Measurements from ENCODE around the gene KIT.

The KIT gene

DNA sequence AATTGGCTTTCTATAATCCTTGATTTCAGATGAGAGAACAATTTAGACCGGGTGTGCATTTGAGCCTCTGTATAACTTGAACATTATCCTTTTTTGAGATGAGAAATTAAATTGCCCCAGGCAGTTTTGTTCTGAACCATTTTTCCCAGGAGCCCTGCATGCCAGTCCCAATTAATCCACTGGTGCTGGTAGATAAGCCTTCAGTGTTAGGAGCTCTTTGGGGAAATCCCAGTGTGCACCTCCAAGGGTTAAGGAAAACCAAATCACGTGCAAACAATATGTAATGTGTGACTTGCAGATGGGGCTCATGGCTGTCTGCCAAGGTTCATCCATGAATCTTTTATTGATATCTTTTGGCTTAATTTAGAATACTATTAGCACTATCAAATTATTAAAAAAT lies 43.2 kb downstream of the KIT start:
- DNase-seq (ENCODE audit: low spot score) (no peak), FAIRE-seq (no peak)

DNA sequence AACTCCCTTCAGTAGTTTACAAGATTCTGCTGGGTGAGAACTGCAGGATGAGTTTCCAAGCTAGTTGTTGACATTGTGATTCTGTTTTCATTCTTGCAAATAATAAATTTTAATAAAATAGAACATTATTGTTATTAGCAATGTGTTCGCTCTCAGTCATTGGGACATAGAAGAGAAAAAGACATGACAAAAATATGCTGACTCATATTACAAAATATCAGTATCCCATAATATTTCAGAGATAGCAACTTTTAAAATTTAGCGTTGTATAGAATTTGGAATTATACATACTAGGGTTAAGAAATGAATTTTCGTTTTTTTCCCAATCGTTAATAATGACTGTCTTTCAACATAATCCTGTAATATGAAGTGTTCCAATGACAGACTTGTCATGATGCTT lies 45.4 kb downstream of the KIT start:
- FAIRE-seq (no peak), DNase-seq (ENCODE audit: low spot score) (no peak)

DNA sequence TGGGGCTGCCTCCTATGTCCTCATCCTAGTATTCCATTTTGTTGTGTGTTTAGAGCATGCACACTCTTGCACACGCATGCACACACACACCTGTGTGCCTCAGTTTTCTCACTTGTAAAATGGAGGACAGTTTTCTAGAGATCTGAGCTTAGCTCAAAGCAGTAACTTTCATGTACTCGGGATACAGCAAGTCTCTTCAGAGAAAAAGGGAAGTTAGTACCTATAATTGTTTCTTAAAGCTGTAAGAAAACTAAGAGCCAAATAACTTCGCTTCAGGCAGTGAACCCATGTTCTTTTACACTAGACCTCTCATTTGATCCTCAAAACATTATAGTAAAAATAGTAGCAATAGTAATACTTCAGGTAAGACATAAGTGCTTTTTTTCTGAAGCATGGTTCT lies 49.6 kb downstream of the KIT start:
- FAIRE-seq (no peak), DNase-seq (ENCODE audit: low spot score) (no peak)

DNA sequence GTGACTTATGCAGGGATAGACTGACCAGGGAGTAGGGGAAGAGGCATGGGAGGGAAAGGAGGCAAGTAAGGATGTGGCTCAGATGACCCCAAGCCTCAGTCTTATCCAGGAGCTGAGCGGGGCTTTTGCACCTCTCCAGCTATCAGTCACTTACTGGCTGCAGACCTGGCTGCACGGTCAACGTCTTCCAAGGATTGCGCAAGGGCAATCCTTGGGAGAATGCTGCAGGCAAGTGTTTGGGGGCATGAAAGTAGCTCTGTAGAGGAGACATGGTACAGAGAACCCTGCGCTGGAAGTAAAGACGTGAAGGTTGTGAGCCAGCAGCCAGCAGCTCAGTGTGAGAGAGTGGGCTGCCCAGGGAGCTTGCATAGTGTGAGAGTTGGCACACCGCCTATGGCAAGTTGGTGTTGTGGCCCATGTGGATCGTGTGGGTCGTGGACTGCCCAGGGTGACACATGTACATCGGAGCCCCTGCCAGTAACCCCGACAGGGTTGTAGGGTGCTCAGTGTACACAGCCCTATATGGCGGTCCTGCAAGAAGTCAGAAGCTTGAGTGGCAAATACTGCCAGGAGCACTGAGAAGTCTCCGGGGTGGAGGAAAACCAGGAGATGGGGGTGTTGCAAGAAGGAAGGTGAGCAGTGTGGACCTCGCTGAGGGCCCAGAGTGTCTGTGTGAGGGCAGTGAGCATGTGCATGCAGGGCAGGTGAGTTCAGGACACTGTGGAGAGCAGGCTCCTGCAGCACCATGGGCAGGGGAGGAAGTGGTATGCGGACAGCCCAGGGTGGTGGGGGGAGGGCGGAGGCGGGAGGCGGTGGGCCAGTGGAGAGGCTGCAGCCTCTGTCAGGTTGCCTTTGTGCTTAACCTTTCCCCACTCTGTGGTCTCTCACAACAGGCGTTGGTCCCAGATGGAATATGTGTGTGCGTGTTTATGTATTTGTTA lies 50.9 kb downstream of the KIT start:
- DNase-seq (ENCODE audit: low spot score): no peak
- FAIRE-seq: no peak

DNA sequence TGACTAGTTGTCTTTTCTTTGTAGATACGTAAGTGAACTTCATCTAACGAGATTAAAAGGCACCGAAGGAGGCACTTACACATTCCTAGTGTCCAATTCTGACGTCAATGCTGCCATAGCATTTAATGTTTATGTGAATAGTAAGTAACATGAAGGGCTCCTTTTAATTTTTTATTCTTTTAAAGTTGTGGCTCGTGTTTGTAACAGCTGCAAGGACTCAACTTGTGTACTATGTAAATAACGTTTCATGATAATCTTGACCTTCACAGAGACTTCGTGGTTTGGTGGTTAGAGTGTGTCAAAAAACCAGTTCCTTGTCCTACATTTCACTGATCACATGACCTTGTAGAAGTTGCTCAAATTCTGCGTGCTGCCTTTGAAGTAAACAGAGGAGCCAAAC lies 51.6 kb downstream of the KIT start:
- DNase-seq (ENCODE audit: low spot score) (no peak), FAIRE-seq (no peak)

DNA sequence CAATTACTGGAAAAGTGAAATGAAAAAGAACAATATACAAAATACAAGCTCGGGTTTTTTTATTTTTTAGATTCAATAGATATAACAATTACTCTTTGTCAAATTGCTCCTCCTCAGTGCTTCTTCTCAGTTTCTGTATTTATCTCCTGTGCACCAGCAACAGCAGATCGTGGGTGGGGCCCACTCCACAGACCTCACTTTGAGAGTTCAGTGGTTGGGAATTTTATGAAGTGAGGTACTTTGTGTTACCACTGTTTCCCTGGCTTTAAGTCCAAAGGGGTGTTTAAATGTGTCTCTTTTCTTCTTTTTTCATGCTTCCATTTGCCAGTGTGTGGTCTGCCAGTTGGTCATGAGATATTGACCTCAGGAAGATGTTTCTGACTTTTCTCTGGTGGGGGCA lies 54.4 kb downstream of the KIT start:
- DNase-seq (ENCODE audit: low spot score) (no peak), FAIRE-seq (no peak)

DNA sequence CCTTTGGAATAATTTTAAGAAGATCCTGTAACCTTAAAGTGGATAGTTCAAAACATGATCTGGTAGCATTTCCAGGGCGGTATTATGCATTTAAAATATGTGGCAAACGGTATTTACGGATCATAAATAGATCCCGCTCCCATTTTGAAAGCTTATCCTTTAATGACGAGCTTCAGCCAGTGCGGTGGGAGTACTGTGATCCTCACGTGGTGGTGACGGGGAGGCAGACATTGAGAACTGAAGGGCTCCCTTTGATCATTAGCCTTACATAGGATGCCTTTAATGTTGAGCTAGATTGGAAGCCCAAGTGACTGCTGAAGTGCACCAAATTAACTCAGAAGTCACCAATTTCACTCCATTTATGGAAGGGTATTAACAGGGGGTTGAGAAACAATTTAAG lies 56.9 kb downstream of the KIT start:
- DNase-seq (ENCODE audit: low spot score) (no peak), FAIRE-seq (no peak)

DNA sequence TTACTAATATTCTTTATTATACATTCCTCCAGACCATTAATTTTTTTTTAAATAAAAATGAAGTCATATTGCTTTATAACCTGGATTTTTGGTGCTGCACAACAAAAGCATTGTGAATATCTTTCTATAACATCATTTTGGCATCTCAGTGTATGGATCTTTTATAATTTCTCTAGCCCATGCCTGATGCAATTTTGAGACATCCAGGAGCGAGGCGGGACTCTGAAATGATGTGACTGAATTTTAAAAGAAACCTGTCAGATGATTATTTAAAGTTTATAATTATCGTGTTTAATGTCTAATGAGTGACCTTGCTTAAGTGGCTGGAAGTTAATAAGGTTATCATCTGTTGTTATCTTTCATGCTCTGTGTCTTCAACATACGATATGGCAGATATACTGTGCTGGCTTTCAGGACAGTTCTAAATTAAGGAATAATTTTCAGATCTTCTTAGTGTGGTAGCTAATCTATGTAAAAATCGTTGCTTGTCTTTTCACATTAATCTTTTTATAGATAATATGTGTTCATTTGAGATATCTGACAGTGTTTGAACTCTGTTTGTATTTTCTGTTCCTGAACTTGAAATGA lies 58.8 kb downstream of the KIT start:
- FAIRE-seq (no peak), DNase-seq (ENCODE audit: low spot score) (no peak)

DNA sequence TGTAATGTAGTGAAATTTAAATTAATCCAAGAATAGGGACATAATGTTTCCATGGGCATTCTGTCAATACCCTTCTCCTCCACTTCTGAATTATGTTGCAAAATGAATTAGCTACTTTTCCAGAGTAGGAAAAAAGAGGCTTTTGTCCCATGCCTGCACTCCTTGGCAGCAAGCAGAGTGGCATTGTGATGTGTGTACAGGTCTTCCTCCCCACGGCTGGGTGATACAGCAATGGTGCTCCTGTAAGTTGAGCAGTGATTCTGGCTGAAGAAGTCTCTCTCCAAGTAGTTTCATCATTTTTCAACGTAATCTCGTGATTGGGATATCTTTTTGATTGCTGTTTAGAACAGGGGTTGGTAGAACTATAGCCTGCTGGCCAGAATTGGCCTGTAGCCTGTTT lies 59.9 kb downstream of the KIT start:
- no peak for DNase-seq (ENCODE audit: low spot score)
- FAIRE-seq: no peak

DNA sequence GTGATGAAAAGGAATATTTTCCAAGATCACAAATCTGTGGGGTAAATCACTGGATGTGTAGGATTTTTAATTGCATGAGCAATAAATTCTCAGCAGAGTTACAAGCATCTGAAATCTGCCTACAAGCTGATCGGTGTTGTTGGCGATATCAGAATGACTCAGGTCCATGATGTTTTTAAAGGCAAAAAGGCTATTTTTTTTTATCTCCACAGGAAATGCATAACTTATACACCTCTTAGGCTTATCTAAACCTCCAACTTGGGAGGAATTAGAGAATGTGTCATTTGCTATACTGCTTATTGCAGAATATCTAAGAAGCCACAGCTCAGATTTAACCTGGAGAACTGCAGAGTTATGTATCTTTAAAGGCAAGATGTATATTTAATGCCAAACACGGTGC lies 61.6 kb downstream of the KIT start:
- FAIRE-seq (no peak), DNase-seq (ENCODE audit: low spot score) (no peak)

DNA sequence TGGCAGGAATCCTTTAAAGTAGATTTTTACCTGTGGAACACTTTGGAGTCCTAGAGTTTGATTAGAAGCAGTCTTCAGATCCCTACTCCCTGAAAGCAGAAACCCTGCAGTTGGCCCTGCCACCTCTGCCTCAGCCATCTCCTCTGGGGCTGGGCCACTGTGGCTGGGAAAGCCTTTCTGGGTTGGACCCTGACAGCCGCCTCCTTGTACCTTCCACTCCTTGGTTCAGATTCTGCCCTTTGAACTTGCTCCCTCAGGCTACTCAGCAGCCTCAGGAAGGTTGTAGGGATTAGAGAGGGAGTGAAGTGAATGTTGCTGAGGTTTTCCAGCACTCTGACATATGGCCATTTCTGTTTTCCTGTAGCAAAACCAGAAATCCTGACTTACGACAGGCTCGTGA lies 65.5 kb downstream of the KIT start:
- FAIRE-seq (no peak), DNase-seq (ENCODE audit: low spot score) (no peak)

DNA sequence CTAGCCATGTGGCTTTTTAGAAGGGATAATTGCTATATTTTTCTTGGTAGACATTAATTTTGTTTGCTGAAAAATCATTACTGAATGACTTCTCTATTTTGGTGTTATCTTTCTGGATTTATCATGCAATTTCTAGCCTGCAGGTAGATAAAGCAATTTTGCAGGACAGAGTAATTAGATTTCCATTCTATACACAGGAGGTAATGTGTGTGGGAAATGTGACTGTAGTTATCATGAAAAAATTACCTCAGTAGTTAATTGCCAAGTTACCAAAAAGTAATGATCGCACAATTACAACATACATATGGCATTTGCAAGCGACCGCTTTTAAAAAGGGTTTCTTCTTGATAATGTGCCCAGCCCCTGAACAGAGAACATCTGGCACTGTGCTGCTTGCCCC lies 66.1 kb downstream of the KIT start:
- DNase-seq (ENCODE audit: low spot score): no peak
- FAIRE-seq: no peak

DNA sequence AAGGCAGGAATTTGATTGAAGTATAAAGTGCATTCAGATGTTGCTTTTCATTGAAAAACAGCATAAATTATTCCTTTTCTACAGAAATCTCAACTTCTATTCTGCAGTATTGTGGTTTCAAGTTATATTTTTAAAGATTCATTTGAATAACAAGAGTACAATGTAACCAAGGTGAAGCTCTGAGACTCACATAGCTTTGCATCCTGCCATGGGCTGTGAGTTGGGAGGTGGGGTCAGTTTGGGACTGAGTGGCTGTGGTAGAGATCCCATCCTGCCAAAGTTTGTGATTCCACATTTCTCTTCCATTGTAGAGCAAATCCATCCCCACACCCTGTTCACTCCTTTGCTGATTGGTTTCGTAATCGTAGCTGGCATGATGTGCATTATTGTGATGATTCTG lies 69.2 kb downstream of the KIT start:
- FAIRE-seq (no peak), DNase-seq (ENCODE audit: low spot score) (no peak)

DNA sequence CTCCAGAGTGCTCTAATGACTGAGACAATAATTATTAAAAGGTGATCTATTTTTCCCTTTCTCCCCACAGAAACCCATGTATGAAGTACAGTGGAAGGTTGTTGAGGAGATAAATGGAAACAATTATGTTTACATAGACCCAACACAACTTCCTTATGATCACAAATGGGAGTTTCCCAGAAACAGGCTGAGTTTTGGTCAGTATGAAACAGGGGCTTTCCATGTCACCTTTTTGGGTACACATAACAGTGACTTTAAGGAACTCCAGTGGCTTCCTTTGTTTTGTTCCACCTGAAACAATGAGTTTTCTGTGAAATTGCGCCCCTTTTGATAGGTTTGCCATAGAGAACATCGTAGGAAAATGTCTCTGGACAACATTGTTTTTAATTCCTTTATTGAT lies 69.6 kb downstream of the KIT start:
- FAIRE-seq: no peak
- DNase-seq (ENCODE audit: low spot score): no peak

DNA sequence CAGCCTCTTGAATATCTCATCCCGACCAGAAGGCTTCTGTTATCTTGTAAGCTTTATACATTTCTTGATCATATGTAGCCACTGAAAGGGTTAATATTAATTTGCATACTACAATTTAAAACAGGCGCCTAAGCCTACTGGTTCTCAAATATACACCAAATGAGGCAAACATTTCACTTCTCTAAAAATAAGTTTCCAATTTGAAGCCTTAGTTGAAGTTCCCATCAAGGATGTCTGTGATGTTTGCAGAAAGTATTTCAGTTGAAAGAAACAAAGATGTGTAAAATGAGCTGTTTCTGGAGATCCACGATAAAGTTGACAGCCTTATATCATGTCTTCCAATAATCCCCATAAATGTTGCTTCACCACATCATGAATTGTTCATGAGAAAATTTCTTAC lies 70.6 kb downstream of the KIT start:
- no peak for FAIRE-seq
- DNase-seq (ENCODE audit: low spot score): no peak

DNA sequence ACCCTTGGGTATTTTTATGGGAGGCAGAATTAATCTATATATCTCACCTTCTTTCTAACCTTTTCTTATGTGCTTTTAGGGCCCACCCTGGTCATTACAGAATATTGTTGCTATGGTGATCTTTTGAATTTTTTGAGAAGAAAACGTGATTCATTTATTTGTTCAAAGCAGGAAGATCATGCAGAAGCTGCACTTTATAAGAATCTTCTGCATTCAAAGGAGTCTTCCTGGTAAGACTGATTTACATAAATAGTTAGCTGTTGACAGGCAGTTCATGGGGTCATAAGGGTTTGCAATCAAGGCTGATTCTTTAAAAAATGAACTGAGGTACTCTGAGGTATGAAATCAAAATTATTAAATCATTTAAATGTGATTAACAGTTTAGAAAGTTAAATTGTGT lies 71.5 kb downstream of the KIT start:
- FAIRE-seq: no peak
- no peak for DNase-seq (ENCODE audit: low spot score)

DNA sequence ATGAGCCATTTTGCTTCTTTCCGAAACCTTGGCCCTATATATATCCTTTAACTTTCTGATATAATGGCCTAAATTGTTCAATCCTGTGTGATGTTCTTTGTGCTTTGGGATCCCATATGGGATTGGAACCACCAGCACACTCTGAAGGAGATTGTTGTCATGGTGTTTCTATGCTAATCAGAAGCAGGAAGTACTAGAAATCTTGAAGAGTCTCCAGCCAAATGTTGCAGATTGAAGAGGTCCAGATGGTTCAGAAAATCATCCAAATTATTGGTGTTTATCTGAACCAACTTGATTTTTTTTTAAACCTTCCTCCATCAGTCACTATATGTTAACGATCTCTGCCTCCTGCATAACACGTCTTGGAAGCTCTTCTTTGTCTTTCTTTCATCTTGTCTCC lies 72.8 kb downstream of the KIT start:
- DNase-seq (ENCODE audit: low spot score) (no peak), FAIRE-seq (no peak)

DNA sequence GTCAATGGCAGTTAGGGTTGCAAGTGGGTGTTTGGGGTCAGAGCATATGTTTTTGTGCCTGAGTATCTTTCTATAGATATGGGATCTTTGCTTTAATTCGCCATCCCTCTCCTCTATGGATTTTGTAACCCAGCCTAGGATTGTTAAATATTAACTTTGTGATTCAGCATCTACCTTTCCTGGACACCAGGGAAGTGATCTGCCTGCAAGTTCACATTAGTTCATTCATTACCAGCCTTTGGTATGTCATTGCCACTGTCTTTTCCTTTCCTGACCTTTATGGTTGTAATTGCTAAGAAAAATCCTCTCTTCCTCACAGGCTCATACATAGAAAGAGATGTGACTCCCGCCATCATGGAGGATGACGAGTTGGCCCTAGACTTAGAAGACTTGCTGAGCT lies 73.8 kb downstream of the KIT start:
- DNase-seq (ENCODE audit: low spot score) (peak; percentile 50), FAIRE-seq (peak; percentile 43)

DNA sequence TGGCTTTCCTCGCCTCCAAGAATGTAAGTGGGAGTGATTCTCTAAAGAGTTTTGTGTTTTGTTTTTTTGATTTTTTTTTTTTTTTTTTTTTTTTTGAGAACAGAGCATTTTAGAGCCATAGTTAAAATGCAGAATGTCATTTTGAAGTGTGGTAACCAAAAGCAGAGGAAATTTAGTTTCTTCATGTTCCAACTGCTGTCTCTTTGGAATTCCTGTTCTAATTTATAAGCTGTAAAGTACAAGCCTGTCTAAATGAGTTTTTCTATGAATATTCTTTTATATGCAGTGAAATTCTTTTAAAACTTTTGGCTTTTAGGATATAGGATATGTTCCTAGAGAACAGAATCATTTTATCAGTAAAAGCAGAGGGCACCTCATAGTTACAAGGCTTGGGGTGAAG lies 74.2 kb downstream of the KIT start:
- DNase-seq (ENCODE audit: low spot score) (no peak), FAIRE-seq (no peak)

DNA sequence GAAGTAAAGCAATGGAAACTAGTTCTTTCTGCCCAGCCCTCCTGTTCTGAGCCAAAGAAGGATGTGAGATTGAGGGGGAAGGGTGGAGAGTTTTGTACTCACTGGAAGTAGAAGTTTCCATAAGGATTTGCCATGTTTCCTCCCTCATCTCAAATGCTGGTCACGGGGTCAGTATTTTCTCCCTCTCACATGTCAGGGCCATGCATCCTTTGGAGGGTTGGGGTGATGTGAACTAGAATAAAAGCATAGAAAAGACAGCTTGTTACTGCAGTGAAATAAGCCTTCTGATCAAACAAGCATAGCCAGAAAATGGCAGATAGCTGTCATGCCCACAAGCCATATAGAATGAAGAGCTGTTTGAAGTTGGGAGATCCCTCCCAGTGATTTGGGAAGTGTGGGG lies 79.7 kb downstream of the KIT start:
- no peak for FAIRE-seq
- DNase-seq (ENCODE audit: low spot score): no peak

DNA sequence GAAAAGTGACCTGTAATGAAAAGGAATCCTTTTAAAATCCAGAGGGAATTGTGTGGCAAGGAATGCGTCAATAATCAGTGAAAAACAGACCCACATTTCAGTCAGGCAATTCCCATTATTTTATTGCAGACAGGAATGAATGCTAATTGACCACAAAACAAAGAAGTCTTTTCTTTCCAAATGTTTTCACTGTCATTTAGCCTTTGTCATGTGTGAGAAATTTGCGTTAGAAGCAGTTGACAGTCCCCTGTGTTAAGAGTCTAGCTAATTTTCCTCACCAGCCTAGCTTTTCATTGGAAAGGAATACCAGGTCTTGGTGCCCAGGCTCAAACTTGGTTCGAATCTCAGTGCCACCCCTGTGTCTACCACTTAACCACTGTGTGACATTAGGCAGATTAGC lies 83.4 kb downstream of the KIT start:
- DNase-seq (ENCODE audit: low spot score) (no peak), FAIRE-seq (no peak)

DNA sequence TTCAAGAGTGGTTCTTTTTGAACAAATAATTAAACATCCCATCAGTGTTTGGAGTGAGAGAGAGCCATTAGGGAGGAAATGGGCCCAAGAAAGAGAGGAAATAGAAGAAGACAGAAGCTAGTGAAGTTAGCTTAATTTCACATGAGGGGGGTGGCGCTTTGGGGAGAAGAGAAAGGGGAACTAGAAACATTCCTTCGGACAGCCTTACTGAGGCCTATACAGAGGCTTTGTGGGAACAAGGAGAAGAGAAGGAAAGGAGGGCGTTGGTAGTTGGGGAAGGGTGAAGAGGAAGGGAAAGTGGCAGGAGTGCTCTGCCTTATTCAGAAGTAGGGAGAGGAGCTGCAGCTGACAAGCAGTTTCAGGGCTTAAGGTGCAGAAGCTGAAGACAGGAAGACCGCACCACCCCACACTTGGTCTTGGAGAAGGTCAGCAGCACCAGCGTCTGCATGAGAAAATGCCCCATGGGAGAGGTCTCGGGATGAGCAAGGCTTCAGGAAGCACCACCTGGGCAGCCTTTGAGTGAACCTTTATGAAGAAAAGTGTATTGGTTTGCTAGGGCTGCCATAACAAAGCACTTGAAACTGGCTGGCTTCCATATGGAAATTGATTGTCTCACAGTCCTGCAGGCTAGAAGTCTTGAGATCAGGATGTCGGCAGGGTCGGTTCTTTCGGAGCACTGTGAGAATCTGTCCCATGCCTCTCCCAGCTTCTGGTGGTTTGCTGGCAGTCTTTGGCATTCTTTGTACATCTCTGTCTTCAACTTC lies 85.1 kb downstream of the KIT start:
- FAIRE-seq: no peak

DNA sequence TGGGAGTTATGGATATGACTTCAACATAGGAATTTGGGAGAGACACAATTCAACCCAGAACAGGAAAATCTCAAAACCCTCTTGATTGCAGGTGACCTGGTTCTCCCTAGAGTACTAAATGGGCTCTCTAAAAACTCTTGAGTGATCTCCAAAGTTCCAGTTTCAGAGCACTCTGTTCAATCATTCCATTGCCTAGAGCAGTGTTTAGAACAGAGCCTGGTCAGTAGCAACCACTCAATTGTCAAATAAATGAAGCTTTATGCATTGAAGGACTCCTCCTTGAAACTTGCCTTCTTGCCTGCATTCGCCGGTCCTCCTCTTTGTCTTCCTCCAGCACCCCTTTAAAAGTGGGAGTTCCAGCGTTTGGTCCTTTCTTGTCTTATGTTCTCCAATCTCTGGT lies 85.8 kb downstream of the KIT start:
- no peak for FAIRE-seq
- DNase-seq (ENCODE audit: low spot score): no peak

More for the DNA sequence above, 85.1 kb downstream of the KIT start:
- DNase-seq (ENCODE audit: low spot score): no peak

Measured in RCC 7860 (cell line).